GM21360 (cell line): ENCODE data around the gene HHATL.

Source experiments
- ATAC-seq: cut with Tn5 transposase; IDR thresholded peaks from one replicate; pipeline ENCODE4 v1.9.1; 2021; ENCODE audit warnings: mild to moderate bottlenecking, moderate library complexity; ENCODE audit not compliant: unreplicated experiment

Gene HHATL

GRCh38 chr3:42685891-42686820 lies 16.4 kb downstream of the HHATL start:
- no peak for ATAC-seq

DNA sequence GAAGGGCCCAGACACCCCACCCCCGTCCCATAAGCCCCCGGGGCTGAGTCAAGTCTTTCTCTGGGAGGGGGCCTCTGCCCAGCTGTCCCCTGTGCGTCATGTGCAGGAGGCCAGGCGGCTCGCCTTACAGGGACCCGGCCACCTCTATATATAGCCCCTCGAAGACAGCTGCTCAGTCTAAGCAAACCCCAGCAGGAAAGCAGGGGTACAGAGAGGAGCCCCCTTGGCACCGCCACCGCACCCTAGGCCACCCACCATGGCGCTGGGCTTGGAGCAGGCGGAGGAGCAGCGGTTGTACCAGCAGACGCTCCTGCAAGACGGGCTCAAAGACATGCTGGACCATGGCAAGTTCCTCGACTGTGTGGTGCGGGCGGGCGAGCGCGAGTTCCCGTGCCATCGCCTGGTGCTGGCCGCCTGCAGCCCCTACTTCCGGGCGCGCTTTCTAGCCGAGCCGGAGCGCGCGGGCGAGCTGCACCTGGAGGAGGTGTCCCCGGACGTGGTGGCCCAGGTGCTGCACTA lies 17.2 kb downstream of the HHATL start, which contains the start of gene KLHL40:
TSS of gene KLHL40 (plus strand) at position 175 of the 519 bp plus-strand sequence. CDS start at position 257, 82 bp downstream.
- ATAC-seq: no peak

DNA sequence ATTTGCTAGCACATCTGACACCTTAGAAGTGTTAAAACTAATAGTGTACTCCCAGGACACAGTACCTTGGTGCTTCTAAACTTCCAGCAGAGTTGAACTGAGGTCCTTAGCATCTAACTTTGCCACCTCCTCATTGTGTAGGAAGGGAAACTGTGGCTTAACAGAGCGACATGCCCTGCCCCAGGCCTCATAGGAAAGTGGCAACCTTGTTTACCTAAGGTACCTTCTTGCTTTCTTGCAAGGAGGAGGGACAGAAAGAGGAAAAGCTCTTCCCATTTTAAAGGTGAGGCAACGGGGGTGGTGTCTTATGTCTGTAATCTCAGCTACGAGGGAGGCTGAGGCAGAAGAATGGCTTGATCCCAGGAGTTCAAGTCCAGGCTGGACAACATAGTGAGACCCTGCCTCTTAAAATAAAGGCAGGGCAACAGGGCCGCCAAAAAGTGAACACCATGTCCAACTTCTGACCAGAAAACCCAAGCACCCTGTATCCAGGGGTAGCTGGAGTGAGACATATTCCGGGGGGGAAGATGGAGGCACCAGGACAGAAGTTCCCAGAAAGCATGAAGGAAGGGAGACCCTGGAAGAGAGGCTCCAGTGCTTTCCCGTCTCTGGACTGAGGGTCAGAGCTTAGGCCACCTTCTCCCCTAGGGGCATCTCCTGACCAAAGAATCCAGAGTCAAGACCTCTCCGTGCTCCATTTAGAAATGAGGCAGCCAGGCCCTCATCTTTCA lies 17.8 kb downstream of the HHATL start:
- ATAC-seq: no peak

DNA sequence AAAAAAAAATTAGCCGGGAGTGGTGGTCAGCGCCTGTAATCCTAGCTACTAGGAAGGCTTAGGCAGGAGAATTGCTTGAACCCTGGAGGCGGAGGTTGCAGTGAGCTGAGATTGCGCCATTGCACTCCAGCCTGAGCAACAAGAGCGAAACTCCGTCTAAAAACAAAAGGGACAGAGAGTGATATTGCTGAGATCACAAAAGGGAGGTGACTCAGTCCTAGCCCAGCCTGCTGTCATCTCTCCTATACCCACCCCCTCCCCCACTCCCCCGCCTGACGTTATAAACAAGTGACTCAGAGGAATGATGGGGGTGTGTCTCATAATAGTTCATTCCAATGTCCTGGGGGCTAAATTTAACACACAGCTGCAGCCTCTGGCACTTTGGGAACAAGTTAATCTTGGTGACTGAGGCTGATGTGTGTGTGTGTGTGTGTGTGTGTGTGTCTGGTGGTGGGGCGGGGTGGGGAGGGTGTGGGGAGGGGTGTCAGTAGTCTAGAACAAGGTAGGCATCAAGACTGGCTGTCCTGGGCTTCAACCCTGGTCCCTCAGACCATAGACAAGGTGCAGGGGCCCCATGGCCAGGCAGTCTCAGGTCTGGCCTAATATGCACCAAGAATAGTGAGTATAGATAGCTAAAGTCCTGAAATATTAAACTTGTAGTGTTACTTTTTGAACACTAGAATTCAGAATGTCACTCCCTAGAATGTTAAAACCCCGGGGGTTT lies 18.6 kb downstream of the HHATL start:
- no peak for ATAC-seq

GRCh38 chr3:42682301-42683070 lies 20.1 kb downstream of the HHATL start:
- ATAC-seq: no peak

GRCh38 chr3:42681361-42682038 lies 21.1 kb downstream of the HHATL start:
- no peak for ATAC-seq

GRCh38 chr3:42680806-42681205 lies 21.8 kb downstream of the HHATL start:
- ATAC-seq: no peak

GRCh38 chr3:42680271-42680670 lies 22.3 kb downstream of the HHATL start:
- ATAC-seq: no peak

- no peak for ATAC-seq
These were observed 24.2 kb downstream of the HHATL start for GRCh38 chr3:42678447-42678846.

- no peak for ATAC-seq
These were observed 26.7 kb downstream of the HHATL start for GRCh38 chr3:42675909-42676308.

DNA sequence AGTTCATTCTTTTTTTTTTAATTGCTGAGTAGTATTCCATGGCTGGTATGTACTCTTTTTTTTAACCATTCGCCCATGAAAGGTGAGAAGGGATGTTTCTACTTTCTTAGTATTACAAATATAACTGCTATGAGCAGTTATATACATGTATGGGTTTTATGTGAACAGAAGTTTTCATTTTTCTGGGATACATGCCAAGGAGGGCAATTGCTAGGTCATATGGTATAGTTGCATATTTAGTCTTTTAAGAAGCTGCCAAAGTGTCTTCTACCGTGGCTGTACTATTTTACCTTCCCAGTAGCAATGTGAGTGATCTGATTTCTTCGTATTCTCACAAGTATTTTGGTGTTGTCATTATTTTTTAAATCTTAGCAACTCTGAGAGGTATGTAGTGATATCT lies 28.5 kb downstream of the HHATL start:
- ATAC-seq: no peak

- ATAC-seq: no peak
These were observed 29.5 kb downstream of the HHATL start for GRCh38 chr3:42673082-42673481.

DNA sequence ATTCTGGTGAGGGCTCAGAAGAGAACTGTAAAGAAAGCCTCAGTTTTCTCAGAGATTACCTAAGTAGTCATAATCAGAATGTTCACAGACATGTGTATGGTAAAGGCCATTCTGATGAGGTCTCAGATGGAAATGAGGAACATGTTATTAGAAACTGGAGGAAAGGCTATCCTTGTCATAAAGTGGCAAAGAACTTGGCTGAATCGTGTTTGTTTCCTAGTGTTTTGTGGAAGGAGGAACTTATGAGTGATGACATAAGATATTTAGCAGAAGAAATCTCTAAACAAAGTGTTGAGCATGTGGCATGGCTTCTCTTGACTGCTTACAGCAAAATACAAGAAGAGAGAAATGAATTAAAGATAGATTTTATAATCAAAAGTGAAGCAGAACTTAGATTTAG lies 30.1 kb downstream of the HHATL start:
- ATAC-seq: no peak

DNA sequence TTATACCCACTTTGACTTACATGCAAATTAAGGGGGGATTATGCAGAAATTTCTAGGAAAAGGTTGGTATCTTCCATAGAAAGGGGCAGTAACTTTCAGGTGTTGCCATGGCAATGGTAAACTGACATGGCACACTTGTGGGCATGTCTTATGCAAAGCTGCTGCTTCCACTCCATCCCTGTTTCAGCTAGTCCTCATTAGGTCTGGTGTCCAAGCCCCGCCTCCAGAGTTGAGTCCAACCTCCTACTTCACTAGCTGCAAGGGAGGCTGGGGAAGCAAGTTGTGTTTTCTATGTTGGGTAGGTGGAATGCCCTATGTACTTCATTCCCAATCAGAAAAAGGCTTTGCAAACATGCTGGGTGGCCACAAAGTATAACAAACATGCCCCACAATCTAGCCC lies 31.9 kb downstream of the HHATL start:
- ATAC-seq: no peak

DNA sequence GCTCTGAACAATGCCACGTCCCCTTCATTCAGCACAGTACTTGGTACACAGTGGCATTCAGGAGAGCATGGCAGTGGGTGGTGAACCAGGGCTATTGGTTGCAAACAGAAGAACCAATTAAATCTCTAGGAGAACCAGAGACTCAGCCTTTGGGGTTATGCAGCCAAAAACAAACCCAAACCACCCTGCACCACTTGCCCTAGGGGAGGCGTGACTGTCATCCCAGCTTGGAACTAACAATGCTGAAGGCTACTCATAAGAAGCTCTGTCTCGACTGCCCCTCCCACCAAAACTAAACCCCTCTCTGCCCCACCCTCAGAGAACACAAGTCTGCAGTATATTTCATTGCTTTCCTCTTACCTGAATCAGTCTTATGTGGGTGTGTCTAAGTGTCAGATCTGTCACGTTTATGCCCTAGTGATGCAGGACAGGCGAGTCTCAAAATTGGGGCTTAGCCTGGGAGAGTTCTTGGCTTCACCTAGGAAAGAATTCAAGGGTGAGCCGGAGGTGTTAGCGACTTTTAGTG lies 32.5 kb downstream of the HHATL start:
- ATAC-seq: no peak

DNA sequence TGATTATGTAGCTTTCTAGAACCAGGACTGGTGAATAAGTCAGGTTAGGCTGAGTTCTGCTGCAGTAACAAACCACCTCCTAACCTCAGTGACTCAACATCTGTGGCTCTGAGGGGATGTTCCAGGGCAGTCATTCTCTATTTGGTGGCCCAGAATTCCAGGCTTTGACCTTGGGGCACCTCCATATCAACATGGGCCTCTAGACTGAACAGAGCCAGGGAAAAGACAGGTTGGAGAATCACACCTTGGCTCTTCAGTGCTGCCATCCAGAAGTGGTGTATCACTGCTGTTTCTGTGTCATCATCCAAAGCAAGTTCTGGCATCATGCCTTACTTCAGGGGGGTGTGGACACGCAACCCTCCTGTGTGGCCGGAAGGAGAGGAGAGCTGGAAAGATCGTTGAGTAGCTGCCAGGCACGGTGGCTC lies 33.8 kb downstream of the HHATL start:
- no peak for ATAC-seq

- ATAC-seq: no peak
These were observed 34.2 kb downstream of the HHATL start for GRCh38 chr3:42668413-42668760.

DNA sequence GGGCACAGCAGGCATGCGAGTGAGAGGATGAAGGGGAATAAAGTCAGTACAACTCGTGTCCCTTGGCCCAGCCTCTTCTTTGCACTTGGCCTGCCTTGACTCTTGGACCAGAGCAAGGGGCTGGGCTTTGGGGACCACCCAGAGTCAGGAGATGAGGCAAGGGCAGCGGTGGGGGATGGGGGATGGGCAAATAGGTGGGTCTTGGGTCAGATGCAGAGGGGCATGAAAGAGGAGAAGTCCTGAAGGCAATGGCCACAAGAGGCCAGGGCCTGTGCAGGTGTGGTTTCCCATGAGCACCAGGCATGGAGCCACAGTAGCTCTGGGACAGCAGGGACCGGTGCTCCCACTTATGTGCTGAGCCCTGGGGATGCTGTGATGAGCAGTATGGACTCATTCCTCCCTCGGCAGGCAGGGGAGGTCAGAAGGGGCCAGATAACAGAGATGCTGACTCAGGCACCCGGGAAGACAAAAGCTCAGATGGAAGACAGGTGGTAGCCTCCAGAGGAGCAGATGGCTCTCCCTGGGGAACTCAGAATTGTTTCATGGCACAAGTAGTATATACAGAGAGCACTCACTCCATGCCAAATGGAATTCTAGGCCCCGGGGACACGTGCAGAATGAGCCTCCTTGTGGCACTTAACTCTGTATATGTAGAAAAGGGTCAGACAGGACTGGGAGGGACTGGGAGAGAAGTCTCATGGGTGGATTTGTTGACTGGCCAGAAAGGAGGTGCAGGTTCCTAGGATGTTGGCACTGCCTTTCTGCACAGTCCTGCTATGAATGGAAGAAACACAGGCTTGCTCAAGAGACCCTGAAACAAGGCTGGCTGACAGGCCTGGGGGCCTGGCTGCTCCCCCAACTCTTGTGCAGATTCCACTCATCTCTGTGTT lies 34.8 kb downstream of the HHATL start:
- ATAC-seq: no peak

DNA sequence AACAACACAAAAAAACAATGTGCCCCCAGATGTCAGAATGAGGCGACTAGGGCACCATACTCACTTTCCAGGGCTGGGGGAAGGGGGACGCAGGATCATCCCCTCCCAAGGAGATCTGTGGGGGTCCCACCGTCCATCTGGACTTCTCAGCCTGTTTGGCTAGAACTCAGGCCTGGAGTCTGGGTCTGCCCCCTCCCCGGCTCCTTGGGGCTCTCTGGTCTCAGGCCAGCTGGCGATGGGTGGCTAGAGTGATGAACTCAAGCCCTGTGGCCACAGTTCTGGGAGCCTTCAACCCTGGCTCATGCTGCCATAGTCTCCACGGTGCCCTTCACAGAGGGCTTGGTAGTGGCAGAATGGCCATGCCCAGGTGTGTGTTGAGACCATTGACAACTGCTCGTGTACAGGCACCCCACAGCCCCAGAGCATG lies 35.5 kb downstream of the HHATL start:
- no peak for ATAC-seq
